ENCODE data around the gene CORO7. TPM values are rescaled to one million over a fixed set of nuclear protein-coding genes. Genes with fewer than 3 reads are reported as not detected.
A peak's percentile ranks its signal among the peaks of the same experiment; 100 is the strongest.

The CORO7 gene
- 52.4 TPM for total RNA-seq
- long read RNA-seq, transcript CORO7-201 (28 exons, 3,540 nt), result major isoform, 28 of 77 reads
- long read RNA-seq, partial matches to known transcripts, result 21 of 77 reads
- long read RNA-seq, other reads (novel, unspliced or antisense), result 26 of 77 reads

DNA sequence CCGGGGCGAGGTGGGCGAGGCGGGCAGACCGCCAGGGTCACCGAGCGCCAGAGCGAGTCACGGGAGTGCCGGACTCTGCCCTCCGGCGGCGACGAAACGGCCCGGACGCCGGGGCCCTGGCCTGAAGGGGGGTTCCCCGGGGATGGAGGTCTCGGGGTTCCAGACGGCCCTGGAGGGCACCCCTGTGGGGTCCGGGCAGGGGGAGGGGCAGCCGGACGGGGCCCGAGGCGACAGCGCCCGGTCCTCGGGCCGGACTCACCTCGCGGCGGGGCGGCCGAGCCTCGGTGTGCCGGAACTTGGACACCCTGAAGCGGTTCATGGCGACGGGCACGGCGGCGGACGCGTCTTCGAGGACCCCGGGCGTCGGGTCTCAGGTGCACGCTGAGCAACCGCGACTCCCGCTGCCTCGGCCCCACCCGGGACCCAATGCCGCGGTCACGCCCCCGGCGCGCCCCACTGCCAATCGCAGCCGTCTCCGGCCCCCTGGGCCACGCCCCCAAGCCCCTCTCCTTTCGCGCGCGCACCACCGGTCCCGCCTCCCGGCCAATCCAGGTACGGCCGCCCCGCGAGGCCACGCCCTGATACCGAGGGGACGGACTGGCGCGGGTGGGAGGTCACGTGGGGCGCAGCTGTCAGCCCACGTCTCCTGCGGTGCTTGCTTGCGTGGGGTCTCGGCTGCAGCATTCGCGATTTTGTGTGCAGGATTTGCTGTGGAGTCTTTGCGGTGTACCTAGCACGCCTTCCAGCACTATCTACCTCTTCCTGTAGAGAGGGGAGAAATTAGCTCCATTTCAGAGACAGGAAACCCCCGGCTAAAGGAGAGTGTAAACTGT lies at the start of gene CORO7:
Gene CORO7 (minus strand): TSS at position 397 of the 833 bp plus-strand sequence. CDS start 78 bp downstream, at position 319.
- Histone ChIP-seq H3K36me3 (peaks cover 12% of the 10 kb centered on the region), H3K9me3 (no peaks in the 10 kb centered on the region), H3K4me1 (peaks cover 26% of the 10 kb centered on the region), H3K27me3 (no peaks in the 10 kb centered on the region), H3K4me3 (peak within 1 kb of the TSS; percentile 93), H3K27ac (peak within 1 kb of the TSS; percentile 89)
- DNase-seq (peak; percentile 99), ATAC-seq (peak; percentile 97)
- TF ChIP-seq, protein P1, sequence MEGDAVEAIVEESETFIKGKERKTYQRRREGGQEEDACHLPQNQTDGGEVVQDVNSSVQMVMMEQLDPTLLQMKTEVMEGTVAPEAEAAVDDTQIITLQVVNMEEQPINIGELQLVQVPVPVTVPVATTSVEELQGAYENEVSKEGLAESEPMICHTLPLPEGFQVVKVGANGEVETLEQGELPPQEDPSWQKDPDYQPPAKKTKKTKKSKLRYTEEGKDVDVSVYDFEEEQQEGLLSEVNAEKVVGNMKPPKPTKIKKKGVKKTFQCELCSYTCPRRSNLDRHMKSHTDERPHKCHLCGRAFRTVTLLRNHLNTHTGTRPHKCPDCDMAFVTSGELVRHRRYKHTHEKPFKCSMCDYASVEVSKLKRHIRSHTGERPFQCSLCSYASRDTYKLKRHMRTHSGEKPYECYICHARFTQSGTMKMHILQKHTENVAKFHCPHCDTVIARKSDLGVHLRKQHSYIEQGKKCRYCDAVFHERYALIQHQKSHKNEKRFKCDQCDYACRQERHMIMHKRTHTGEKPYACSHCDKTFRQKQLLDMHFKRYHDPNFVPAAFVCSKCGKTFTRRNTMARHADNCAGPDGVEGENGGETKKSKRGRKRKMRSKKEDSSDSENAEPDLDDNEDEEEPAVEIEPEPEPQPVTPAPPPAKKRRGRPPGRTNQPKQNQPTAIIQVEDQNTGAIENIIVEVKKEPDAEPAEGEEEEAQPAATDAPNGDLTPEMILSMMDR (IDR thresholded peaks at IDR 0.05), result no peak
- intact Hi-C loops (cut with DNase I), result no loop called here

DNA sequence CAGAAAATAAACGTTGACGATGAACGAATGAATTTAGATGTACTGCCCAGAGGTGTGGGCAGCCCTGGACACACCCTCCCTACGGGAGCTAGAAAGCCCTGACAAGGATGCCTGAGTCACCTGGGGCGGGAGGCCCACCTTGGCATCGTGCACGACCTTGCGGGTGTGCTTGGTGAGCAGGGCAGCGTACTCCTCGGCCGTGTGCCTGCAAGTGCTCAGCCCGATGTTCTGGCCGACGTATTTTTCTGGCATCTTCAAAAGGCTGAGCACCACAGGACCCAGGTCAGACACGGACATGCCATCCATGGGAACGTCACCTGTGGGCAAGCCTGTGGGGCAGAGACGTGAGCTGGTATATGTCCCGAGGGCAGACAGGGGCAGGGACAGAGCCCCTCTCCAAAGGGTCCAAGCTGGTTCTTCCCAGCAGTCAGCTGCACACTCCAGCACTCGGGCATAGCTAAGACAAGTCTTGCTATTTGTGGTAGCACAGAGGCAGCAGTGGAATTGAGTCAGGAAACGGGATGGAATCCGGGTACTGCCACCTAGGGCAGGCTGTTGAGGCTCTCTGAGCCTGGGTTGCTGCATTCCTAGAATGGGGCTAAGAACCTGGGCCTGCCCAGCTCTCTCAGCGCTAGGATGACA lies 47.2 kb upstream of the CORO7 start:
- Histone ChIP-seq H3K27me3 (no peaks in the 10 kb centered on the region), H3K27ac (no peak overlapping the region), H3K4me3 (no peak overlapping the region), H3K4me1 (peaks cover 9% of the 10 kb centered on the region), H3K36me3 (peaks cover 39% of the 10 kb centered on the region), H3K9me3 (no peaks in the 10 kb centered on the region)
- DNase-seq (no peak), ATAC-seq (no peak)
- intact Hi-C loops (cut with DNase I), result no loop called here
- TF ChIP-seq, protein P1 (IDR thresholded peaks at IDR 0.05), result no peak

DNA sequence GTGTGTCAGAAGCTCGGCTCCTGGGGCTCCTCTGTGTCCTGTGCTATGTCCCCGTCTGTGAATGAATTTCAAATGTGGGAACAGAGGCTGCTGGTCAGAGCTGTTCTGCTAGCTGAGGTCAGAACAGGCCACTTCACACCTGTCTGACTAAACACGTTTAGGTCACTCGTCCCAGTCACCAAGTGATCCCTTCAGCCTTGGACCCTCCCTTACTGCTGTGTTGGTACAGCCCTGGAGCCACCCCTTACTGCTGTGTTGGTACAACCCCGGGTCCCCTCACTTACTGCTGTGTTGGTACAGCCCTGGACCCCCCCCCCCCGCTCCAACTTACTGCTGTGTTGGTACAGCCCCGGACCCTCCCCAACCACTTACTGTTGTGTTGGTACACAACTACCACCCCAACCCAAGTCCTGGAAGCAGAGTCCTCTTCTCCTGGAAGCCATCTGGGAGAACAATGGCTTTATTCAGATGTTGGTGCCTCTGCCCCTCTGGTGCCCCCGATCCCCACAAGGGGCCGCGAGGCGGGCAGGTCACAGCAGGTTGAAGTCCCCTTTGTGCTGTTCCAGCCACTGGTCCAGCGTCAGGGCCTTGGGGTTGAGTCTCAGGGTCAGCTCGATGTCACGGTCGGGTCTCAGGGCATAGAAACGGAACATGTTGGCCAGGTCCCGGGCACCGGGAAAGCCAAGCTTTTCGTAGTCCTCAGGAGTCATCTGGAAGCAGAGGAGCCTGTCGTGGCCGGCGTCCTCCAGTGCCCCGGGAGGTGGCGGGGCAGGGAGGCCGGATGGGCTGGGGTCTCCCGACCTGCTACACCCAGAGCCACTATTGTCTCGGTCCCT lies 45.1 kb upstream of the CORO7 start:
- Histone ChIP-seq H3K27ac (no peak overlapping the region), H3K4me3 (no peak overlapping the region), H3K9me3 (no peaks in the 10 kb centered on the region), H3K27me3 (no peaks in the 10 kb centered on the region), H3K4me1 (peaks cover 9% of the 10 kb centered on the region), H3K36me3 (peaks cover 50% of the 10 kb centered on the region)
- intact Hi-C loops (cut with DNase I), result no loop called here
- ATAC-seq, result no peak
- TF ChIP-seq, protein P1 (IDR thresholded peaks at IDR 0.05), result no peak
- DNase-seq, result no peak

DNA sequence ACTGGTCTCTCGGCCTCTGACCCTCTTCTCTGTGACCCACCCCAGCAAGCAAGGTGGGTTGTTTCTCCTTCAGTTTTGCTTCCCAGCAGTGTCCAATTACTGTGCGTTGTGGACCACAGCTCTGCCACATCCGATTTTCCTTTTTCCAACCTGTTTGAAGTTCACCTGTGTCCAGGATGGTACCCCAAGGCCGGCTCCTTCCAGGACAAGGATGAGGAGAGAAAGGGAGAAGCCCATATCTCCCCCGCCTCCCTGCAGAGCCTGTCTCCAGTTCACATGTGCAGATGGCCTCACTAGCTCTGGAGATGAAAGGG lies 44.5 kb upstream of the CORO7 start:
- DNase-seq, result no peak
- intact Hi-C loops (cut with DNase I), result no loop called here
- no peak for ATAC-seq
- Histone ChIP-seq H3K27me3 (no peaks in the 10 kb centered on the region), H3K4me1 (peaks cover 9% of the 10 kb centered on the region), H3K4me3 (no peak overlapping the region), H3K36me3 (peaks cover 50% of the 10 kb centered on the region), H3K9me3 (no peaks in the 10 kb centered on the region), H3K27ac (no peak overlapping the region)
- TF ChIP-seq, protein P1 (IDR thresholded peaks at IDR 0.05), result no peak

DNA sequence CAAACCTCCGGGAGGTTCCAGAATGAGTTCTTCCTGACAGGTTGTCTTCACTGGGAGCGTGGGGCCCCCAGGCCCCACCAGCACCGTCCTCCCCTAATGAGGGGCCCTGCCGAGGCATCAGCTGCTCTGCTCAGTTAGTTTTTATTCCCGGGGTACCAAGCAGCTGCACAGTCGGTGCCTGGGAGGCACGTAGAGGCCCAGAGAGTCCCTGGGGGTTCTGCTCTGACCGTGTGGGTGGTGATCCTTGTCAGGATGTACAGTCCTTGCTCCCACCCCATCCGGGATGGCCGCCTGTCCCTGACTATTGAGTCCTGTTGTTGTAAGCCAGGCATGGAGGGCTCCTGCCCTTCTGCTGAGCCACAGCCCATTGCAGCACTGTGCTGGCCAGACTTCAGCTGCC lies 39.6 kb upstream of the CORO7 start:
- no peak overlapping the region for H3K4me3 ChIP-seq
- H3K27ac ChIP-seq, result no peak overlapping the region
- no peaks in the 10 kb centered on the region for H3K27me3 ChIP-seq
- intact Hi-C loops (cut with DNase I), result no loop called here
- DNase-seq, result no peak
- TF ChIP-seq, protein P1 (IDR thresholded peaks at IDR 0.05), result no peak
- H3K9me3 ChIP-seq, result no peaks in the 10 kb centered on the region
- ATAC-seq, result no peak
- peaks cover 9% of the 10 kb centered on the region for H3K4me1 ChIP-seq
- H3K36me3 ChIP-seq, result peaks cover 64% of the 10 kb centered on the region
